GM18505 (cell line): ENCODE measurements around the gene SSBP2.

ENCODE experiments used
- ATAC-seq: cut with Tn5 transposase; IDR thresholded peaks from one replicate; pipeline ENCODE4 v1.9.1; 2021; ENCODE audit not compliant: unreplicated experiment
- POLR2A ChIP-seq: IDR thresholded peaks from 4 replicates; pipeline ENCODE4 v1.6.1; 2011; ENCODE audit warnings: borderline replicate concordance; ENCODE audit not compliant: insufficient read depth, insufficient read length; ENCODE audit errors: extremely low read depth

The SSBP2 gene

DNA sequence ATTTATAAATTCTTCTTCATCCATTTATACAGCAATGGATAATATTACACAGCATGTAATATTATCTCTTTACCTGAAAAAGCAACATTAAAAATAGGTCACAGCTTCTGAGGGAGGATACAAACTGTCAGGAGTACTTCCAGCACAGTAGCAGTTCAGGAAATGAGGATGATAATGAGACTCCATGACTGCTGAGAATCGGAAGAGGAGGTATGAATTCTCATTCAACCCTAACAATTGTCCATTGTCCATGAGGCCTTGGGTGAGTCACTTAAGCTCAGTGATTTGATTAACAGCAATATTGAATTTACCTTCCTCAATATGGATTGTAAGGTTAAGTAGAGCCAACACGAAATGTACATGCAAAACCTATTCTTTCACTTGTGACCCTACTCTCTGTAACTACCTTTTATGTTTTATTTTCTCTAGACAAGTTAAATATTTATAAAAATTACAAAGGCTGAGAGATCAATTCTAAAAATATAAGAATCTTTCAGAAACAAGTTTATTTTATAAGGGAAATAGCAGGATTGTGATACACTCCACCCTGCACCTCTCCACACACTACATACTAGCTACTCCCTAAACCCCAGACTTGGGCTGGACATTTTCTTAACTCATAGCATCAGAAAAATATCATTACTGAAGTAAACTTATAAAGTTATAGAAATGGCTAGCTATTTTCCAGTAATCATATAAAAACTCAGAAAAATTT lies 197.9 kb downstream of the SSBP2 start:
- no peak for TF ChIP-seq POLR2A
- no peak for ATAC-seq

DNA sequence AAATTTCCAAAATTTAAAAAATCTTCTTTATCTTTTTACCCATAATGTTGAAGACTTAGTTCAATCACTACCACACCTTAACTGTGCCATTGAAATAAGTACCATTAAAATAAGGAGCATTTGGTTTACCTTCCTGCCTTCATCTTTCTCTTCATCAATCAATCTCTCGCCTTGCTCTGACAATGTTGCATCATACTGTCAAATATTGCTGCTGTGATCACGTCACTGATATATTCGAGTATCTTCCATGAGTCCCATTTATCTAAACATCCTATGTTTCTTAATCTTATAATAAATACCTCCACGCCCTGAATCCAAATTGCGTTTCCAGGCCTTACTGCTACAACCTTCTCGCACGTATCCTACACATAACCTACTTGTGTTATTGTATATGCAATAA lies 201.8 kb downstream of the SSBP2 start:
- ATAC-seq = no peak
- TF ChIP-seq POLR2A = no peak

DNA sequence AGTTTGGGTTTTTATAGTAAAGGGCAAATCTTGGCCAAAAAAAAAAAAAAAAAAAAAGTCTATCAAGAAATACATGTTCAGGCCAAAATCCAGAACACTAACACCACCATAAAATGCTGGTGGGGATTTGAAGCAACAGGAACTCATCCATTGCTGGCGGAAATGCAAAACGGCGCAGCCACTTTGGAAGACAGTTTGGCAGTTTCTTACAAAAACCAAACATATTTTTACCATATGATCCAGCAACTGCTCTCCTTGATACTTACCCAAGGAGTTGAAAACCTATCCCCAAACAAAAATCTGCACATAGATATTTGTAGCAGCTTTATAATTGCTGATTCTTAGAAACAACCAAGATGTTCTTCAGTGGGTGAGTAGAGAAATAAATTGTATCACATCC lies 203.9 kb downstream of the SSBP2 start:
- ATAC-seq = no peak
- TF ChIP-seq POLR2A = no peak

DNA sequence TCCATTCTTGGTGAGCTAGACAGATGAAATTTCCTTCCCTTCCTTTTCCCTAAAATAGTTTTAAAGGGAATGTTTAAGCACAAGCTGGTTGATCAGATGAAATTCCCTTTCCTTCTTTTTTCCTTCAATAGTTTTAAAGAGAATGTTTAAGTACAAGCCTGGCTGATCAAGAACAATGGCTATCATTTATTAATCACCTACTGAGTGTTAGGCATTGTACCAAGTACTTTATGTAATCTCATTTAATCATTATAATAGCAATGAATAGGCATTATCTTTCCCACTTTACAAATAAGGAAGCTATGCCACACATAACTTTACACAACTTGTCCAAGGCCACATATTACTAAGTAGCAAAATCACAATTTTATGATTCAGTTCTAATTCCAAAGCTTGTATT lies 205.0 kb downstream of the SSBP2 start:
- ATAC-seq = no peak
- no peak for TF ChIP-seq POLR2A

DNA sequence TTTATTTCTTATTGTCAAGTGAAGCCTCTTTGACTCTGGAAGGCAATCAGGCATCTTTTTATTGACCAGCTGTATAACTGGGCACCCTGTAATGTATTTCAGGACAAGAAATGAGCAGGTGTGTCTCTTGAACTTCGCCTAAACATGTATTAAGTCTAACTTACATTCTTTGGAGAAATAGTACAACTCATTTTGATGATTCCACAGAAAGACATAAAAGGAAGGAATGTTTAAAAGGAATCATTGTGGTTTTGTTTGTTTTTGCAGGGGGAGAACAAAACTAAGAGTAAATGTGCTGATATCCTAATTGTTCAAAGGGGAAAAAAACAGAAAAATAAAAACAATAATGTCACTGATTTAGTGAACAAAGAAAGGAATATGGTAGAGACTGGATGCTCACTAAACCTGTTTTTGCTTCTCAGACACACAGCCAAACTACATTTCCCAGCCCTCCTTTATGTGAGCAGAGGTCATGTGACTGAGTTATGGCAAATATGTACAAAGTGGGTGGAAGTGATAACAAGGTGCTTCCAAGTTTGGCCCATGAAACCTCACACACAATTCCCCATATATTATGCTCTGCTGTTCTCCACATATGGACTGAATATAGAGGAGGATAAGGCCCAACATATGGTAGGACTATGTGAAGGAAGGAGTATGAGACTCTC lies 206.4 kb downstream of the SSBP2 start:
- no peak for ATAC-seq
- TF ChIP-seq POLR2A = no peak

DNA sequence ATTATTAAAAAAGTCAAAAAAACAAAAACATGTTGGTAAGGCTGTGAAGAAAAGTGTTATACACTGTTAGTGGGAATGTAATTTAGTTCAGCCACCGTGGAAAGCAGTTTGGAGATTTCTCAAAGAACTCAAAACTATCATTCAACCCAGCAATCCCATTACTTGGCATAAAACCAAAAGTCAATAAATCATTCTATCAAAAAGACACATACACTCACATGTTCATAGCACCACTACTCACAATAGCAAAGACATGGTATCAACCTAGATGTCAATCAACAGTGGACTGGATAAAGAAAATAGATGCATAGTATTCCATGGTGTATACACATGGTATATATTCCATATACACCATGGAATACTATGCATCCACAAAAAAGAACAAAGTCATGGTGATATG lies 208.7 kb downstream of the SSBP2 start:
- TF ChIP-seq POLR2A = no peak
- no peak for ATAC-seq

DNA sequence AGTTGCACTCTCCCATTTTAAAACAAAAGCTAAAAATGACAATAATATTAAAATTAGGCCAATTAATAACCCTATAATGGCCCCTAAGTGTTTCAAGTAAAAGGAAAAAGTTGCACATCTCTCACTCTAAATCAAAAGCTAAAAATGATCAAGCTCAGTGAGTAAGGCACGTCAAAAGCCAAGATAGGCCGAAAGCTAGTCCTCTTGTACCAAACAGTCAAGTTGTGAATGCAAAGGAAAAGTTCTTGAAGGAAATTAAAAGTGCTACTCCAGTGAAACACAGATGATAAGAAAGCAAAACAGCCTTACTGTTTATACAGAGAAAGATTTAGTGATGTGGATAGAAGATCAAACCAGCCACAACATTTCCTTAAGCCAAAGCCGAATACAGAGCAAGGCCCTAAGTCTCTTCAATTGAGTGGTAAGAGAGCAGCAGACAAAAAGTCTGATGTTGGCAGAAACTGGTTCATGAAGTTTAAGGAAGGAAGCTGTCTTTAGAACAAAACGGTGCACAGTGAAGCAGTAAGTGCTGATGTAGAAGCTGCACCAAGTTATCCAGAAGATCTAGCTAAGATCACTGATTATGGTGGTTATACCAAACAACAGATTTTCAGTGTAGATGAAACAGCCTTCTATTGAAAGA lies 212.9 kb downstream of the SSBP2 start:
- no peak for TF ChIP-seq POLR2A
- ATAC-seq = no peak

DNA sequence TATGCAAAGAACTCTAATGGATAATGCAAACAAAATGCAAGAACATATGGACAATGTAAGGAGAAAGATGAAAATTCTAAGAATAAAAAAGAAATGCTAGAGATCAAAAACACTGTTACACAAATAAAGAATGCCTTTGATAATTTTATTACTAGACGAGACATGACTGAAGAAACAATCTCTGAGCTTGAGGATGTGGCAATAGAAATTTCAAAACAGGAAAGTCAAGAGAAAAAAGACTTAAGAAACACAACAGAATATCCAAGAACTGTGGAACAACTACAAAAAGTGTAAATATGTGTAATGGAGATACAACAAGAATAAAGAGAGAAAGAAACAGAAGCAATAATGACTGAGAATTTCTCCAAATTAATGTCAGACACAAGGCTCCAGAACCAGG lies 216.5 kb downstream of the SSBP2 start:
- no peak for TF ChIP-seq POLR2A
- ATAC-seq = no peak

DNA sequence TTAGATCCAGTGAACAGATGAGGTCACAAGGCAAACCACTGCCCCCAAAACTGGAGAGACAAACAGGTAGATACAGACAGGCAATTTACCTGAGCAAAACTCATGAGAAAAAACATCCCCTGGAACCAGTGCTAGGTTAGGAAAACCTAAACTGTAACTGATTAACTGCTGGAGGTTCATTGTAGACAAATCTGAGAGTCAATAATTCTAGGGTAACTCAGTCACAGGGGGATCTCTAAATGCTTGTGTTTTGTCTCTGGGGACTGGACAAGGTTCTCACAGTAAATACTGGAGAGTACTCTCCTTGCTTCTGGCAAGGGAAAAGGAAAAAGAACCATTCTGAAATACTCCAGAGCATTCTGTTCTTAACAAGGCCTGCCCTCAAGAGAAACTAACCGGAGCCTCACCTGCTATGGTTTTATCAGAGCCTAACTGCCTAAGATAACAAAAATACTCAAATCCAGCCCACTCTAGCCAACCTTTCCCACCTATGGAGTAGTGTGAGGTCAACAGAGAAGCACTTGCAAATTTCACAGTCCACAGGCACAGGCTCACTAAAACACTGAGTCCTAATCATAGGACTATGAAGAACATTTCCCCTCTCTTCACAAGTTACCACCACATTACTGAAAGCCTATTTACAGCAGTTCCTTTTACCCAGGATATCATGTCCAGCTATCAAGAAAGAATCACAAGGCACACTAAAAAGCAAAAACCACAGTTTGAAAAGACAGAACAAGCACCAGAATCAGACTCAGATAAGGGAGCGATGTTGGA lies 217.1 kb downstream of the SSBP2 start:
- no peak for ATAC-seq
- TF ChIP-seq POLR2A = no peak

DNA sequence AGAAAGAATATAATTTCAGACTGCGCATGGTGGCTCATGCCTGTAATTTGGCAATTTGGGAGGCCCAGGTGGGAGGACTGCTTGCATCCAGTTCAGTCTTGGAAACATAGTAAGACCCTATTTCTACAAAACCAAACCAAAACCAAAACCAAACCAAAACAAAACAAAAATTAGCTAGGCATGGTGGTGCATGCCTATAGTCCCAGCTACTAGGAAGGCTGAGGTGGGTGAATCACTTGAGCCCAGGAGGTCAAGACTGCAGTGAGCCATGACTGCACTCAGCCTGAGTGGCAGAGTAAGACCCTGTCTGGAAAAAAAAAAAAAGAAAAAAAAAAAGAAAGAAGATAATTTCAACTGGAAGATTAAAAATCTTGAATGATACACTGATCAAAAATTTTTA lies 220.0 kb downstream of the SSBP2 start:
- no peak for ATAC-seq
- TF ChIP-seq POLR2A = no peak

DNA sequence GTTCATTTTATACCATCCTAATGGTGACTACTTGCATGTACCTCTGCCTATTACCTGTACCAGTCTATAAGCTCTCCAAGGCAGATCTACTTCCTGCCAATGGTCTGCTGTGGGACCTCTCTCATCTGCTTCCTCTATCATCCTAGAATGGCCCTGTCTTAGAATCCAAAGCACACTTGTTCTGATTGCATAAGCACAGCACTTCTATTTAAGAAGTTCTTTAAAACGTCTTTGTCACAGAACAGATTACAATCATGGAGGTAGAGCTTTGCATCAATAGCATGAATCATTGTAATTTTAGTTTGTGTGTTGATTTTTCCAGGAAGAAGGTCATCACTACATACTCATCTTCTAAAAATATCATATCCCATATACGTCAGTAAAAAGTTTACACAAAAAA lies 225.2 kb downstream of the SSBP2 start:
- no peak for TF ChIP-seq POLR2A
- ATAC-seq = no peak

DNA sequence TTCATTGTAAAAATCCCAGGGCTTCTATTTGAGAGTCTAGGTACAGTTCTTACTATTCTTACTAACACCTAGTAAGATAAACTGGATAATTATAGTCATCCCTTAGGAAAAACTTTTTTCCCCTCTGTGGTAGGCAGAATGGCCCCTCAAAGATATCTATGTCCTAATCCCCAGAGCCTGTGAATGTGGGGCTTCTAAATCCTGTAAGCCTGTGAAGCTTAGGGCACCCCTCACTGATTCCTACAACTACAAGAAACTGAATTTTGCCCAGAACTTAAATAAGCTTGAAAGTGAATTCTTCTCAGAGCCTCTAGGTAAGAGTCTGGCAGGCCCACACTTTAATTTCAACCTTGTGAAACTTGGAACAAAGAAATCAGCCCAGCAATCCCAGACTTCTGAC lies 226.9 kb downstream of the SSBP2 start:
- ATAC-seq = no peak
- TF ChIP-seq POLR2A = no peak

DNA sequence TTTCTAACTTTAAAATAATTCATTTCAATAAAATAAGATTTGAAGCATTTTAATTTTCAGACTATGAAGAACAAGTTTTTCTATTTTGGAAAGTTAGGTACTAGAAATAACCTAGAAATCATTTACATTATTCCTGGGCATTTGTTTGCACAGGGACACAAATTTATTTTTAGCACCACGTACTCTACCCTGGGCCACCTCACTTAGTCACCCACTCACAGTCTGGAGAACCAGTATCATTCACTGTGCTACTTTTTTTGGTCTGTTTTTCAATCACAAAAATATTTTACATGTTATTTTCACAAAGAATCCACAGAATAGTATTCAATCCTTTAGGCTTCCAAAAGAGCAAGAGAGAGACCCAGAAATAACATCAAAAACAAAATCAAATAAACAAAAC lies 228.3 kb downstream of the SSBP2 start:
- no peak for ATAC-seq
- no peak for TF ChIP-seq POLR2A
